GM12878 (cell line): Measurements from ENCODE around the gene SLC22A23. TPM values are rescaled to one million over a fixed set of nuclear protein-coding genes. Genes with fewer than 3 reads are reported as not detected.

ENCODE experiments used
- ATAC-seq: fragments of 200-7000 bp; cut with Tn5 transposase; 3 replicates; pipeline ENCODE4 v1.9.1; 2020; ENCODE audit warnings: mild to moderate bottlenecking, moderate library complexity
- BruUV-seq: library from RNA; stranded (reverse); fragments of 400-500 nt; replicated peaks from 2 replicates; lab custom pipeline; 2021; lab: Mats Ljungman, UMichigan
- CTCF ChIA-PET: fragments of 300-600 bp; sonication (Branson Sonifier 250); formaldehyde crosslinking; extraction: SDS; loops from one replicate; lab custom pipeline; 2021; ENCODE audit warnings: inconsistent platforms; lab: Yijun Ruan, JAX
- POLR2A ChIA-PET: fragments of 350-600 bp; formaldehyde crosslinking; extraction: SDS; loops from one replicate; lab custom pipeline; 2021; ENCODE audit warnings: inconsistent platforms; lab: Charles Lee
- RAD21 ChIA-PET: fragments of 300-600 bp; sonication (Branson Sonifier 250); formaldehyde crosslinking; loops from one replicate; lab custom pipeline; 2023; ENCODE audit warnings: antibody characterized with exemption; ENCODE audit not compliant: unreplicated experiment; lab: Charles Lee
- SMC1A ChIA-PET: fragments of 300-600 bp; sonication (Branson Sonifier 250); formaldehyde crosslinking; loops from one replicate; lab custom pipeline; 2023; ENCODE audit not compliant: unreplicated experiment, uncharacterized antibody; lab: Charles Lee
- DNase-seq: peaks from one replicate; pipeline ENCODE4 v3.0.0-alpha.2; 2011; ENCODE audit warnings: low read depth, low spot score
- FAIRE-seq: peaks from 3 replicates; lab custom pipeline; 2011; peaks lifted over from hg19 to GRCh38; lab: Jason Lieb, UNC
- H2AFZ ChIP-seq: 2 replicates; pipeline ENCODE4 v1.6.0; 2011; ENCODE audit warnings: low read depth, low read length, control low read depth; ENCODE audit not compliant: control insufficient read depth
- H3K27ac ChIP-seq: 2 replicates; pipeline ENCODE4 v1.5.1; 2011; ENCODE audit warnings: control low read depth; ENCODE audit not compliant: control insufficient read depth, insufficient read depth
- H3K27me3 ChIP-seq, 2 experiments: replicated peaks in 1 of 2; 2 replicates each; pipeline versions ENCODE4 v1.6.0 to v1.6.1; 2011; ENCODE audit warnings: low read length in 1 of 2; ENCODE audit not compliant: control insufficient read depth in 2 of 2, insufficient read depth in 2 of 2
- H3K36me3 ChIP-seq, 2 experiments: 2 replicates each; pipeline ENCODE4 v1.5.1; 2011; ENCODE audit warnings: low read length in 1 of 2; ENCODE audit not compliant: control insufficient read depth in 2 of 2, insufficient read depth in 2 of 2
- H3K4me1 ChIP-seq: 2 replicates; pipeline ENCODE4 v1.6.1; 2011; ENCODE audit warnings: mild to moderate bottlenecking, low read length, moderate library complexity, mixed read lengths; ENCODE audit not compliant: control insufficient read depth, insufficient read depth
- H3K4me2 ChIP-seq: 2 replicates; pipeline ENCODE4 v1.6.0; 2011; ENCODE audit warnings: control low read depth; ENCODE audit not compliant: control insufficient read depth, insufficient read depth
- H3K4me3 ChIP-seq: fragments of 200-600 bp; sonication (generic); 2 replicates; pipeline ENCODE4 v1.5.1; 2016
- H3K79me2 ChIP-seq: 2 replicates; pipeline ENCODE4 v1.6.0; 2011; ENCODE audit warnings: low read length; ENCODE audit not compliant: control insufficient read depth, insufficient read depth
- H3K9ac ChIP-seq: 2 replicates; pipeline ENCODE4 v1.8.0; 2011; ENCODE audit warnings: low read length, control low read depth, mixed read lengths; ENCODE audit not compliant: control insufficient read depth, insufficient read depth
- H3K9me3 ChIP-seq: replicated peaks from 3 replicates; pipeline ENCODE4 v1.5.1; 2011; ENCODE audit warnings: mild to moderate bottlenecking, low read length; ENCODE audit not compliant: control insufficient read depth, insufficient read depth
- H4K20me1 ChIP-seq: 2 replicates; pipeline ENCODE4 v1.6.0; 2011; ENCODE audit not compliant: control insufficient read depth, insufficient read depth
- CHD2 ChIP-seq: IDR thresholded peaks from 2 replicates; pipeline ENCODE4 v1.6.1; 2011; ENCODE audit warnings: low read depth, low read length, improper control_type of control experiment, borderline replicate concordance
- MTA3 ChIP-seq: IDR thresholded peaks from 2 replicates; pipeline ENCODE4 v1.6.1; 2012; ENCODE audit warnings: low read length, inconsistent platforms, borderline replicate concordance
- MYC ChIP-seq: IDR thresholded peaks from 2 replicates; pipeline ENCODE4 v1.6.1; 2011; ENCODE audit warnings: mild to moderate bottlenecking, low read length, moderate library complexity, inconsistent platforms; ENCODE audit not compliant: insufficient read depth, insufficient replicate concordance, insufficient read length, severe bottlenecking
- NFIC ChIP-seq: IDR thresholded peaks from 2 replicates; pipeline ENCODE4 v1.6.1; 2012; ENCODE audit warnings: low read depth, mild to moderate bottlenecking, inconsistent platforms, low read length, moderate library complexity
- POU2F2 ChIP-seq: IDR thresholded peaks from 3 replicates; pipeline ENCODE4 v1.6.1; 2011; ENCODE audit warnings: low read depth, mild to moderate bottlenecking, low read length, borderline replicate concordance
- SIX5 ChIP-seq: IDR thresholded peaks from 2 replicates; pipeline ENCODE4 v1.6.1; 2011; ENCODE audit warnings: mild to moderate bottlenecking, low read depth, low read length, moderate library complexity; ENCODE audit not compliant: severe bottlenecking
- SMC3 ChIP-seq: IDR thresholded peaks from 2 replicates; pipeline ENCODE4 v1.6.1; 2011; ENCODE audit warnings: low read length, improper control_type of control experiment, borderline replicate concordance
- SRF ChIP-seq, 2 experiments: IDR thresholded peaks; 2 replicates each; pipeline ENCODE4 v1.6.1; 2011; ENCODE audit warnings: low read depth in 2 of 2, low read length in 2 of 2, mild to moderate bottlenecking in 1 of 2, moderate library complexity in 1 of 2
- STAT3 ChIP-seq: IDR thresholded peaks from 2 replicates; pipeline ENCODE4 v1.6.1; 2011; ENCODE audit warnings: low read depth, low read length, improper control_type of control experiment
- TCF3 ChIP-seq: IDR thresholded peaks from 2 replicates; pipeline ENCODE4 v1.6.1; 2012; ENCODE audit warnings: low read depth, mild to moderate bottlenecking, low read length, borderline replicate concordance; ENCODE audit not compliant: insufficient read depth
- ZBTB11 ChIP-seq: fragments of 450-650 bp; formaldehyde crosslinking; IDR thresholded peaks from 2 replicates; pipeline ENCODE4 v1.5.0; 2022; ENCODE audit warnings: mild to moderate bottlenecking, missing genetic modification characterization
- WGBS: methylation state at CpG from one replicate; pipeline ENCODE4 v1.1.6; 2016; ENCODE audit warnings: low lambda C conversion rate; ENCODE audit not compliant: insufficient replicate concordance, insufficient coverage; ENCODE audit errors: missing lambda C conversion rate; 5-methylcytosine and 5-hydroxymethylcytosine counted together
- in situ Hi-C: fragments of 300-500 bp; cut with MboI; formaldehyde crosslinking; loops from 9 replicates; pipeline ENCODE4 v1.14.3; 2018; ENCODE audit warnings: mixed read lengths
- intact Hi-C: fragments of 100-400 bp; cut with micrococcal nuclease; formaldehyde crosslinking; loops from one replicate; pipeline ENCODE4 v1.14.2; 2022; ENCODE audit not compliant: unreplicated experiment
- polyA plus RNA-seq, 11 experiments: library from polyadenylated mRNA; depleted of rRNA in 4 of 11; unstranded in 6 of 11; stranded (reverse) in 5 of 11; fragments of >200 nt; fragmentation: Nextera tagmentation in 4 of 11; fragmentation: Illumina TruSeq in 1 of 11; extraction: Ambion mirVana in 4 of 11; extraction: Trizol in 1 of 11; gene quantifications; 1 replicate in 1 of 11; 2 replicates in 10 of 11; pipeline versions ENCODE4 v1.2.1 to v1.2.3, GENCODE V29; 2011 to 2016; ENCODE audit warnings: inconsistent platforms in 2 of 11, missing spikeins in 2 of 11, low read depth in 1 of 11
- total RNA-seq, 4 experiments: library from RNA; depleted of rRNA in 3 of 4; stranded (reverse); fragments of >200 nt in 3 of 4; fragmentation: Illumina TruSeq in 1 of 4; extraction: Trizol in 1 of 4; gene quantifications; 2 replicates each; pipeline versions ENCODE4 v1.2.1 to v1.2.3, GENCODE V29; 2013 to 2021

Gene SLC22A23
- total and polyA plus RNA-seq, 10 of the 15 experiments (the other 5 are each of a cell fraction or from before 2014, with no cell fraction given): 0.20 to 2.4 (median 0.74) TPM

DNA sequence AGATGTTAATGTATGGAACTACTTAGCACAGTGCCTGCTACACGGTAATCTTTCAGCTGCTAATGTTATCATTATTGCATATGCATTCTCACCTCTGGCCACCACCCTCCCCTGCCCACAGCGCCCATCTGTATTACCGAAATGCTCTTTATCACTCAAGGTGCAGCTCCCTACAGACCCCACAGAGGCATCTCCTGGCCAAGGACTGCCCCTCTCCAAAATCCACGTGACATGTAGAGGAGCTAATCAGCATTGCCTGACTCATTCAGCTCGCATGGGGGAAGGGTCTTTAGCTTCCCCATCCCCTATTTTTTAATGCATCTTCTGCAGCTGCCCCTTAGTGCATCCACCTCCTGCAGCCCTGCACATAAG lies 41.8 kb downstream of the SLC22A23 start:
- SMC1A ChIA-PET: interaction anchor here (0.6 to 5.7 kb wide), 14 partner anchors 11 to 603 kb away, joined by 3 to 46 read pairs (median 4); partner anchors contain the start of gene SLC22A23
- no peaks in the 10 kb centered on the region; the same call in 2 of the 3 replicates for H3K9me3 ChIP-seq
- no peak for DNase-seq
- no peak overlapping the region for H3K9ac ChIP-seq
- CTCF ChIA-PET: interaction anchor here (0.7 to 2.1 kb wide), 10 partner anchors 11 to 317 kb away, joined by 3 to 11 read pairs (median 4); no protein-coding TSS in a partner anchor
- no peaks in the 10 kb centered on the region; the same call in 1 of the 2 replicates for H4K20me1 ChIP-seq
- no peaks in the 10 kb centered on the region for H3K27me3 ChIP-seq
- in situ Hi-C loops (no loop called here), intact Hi-C loops (no loop called here)
- POLR2A ChIA-PET: interaction anchor here (0.6 to 0.8 kb wide), 5 partner anchors 9 to 606 kb away, joined by 3 to 5 read pairs (median 5); a partner anchor contains a TSS
- WGBS: 22% methylated on average over 5 of the region's 5 CpGs
- no peak overlapping the region for H3K4me2 ChIP-seq
- RAD21 ChIA-PET: interaction anchor here (0.6 to 1.9 kb wide), 13 partner anchors 17 to 317 kb away, joined by 3 to 12 read pairs (median 3); no protein-coding TSS in a partner anchor
- no peak for FAIRE-seq
- no peak; the same call in 2 of the 3 replicates for ATAC-seq
- H3K36me3 ChIP-seq: no peaks in the 10 kb centered on the region
- no peaks in the 10 kb centered on the region for H3K79me2 ChIP-seq
- H3K27ac ChIP-seq: no peak overlapping the region
- H3K4me3 ChIP-seq: no peak overlapping the region
- H2AFZ ChIP-seq: no peak overlapping the region; the same call in 1 of the 2 replicates
- H3K4me1 ChIP-seq: peaks cover 9% of the 10 kb centered on the region
- no peak for TF ChIP-seq SMC3
- TF ChIP-seq NFIC: no peak
- TF ChIP-seq STAT3: no peak
- TF ChIP-seq POU2F2: no peak
- no peak for TF ChIP-seq TCF3
- TF ChIP-seq ZBTB11 (CRISPR knock-in tag): no peak
- TF ChIP-seq CHD2: no peak
- TF ChIP-seq SIX5: no peak
- TF ChIP-seq MTA3: no peak
- TF ChIP-seq MYC: no peak
- TF ChIP-seq SRF (IDR thresholded peaks at IDR 0.05; ENCODE audit: low read depth in 2 of 2, low read length in 2 of 2): no peak
- BruUV-seq: no TSS peak
